Adrenal gland (tissue), 5 donors: ENCODE results near the gene CNFN.

Source experiments
- POLR2A ChIP-seq, 2 donors: fragments of 450-650 bp; IDR thresholded peaks; one replicate each; pipeline ENCODE4 v1.6.1; 2017; ENCODE audit warnings: antibody characterized with exemption in 2 of 2, mild to moderate bottlenecking in 2 of 2, moderate library complexity in 1 of 2
- TF ChIP-seq, protein P1 (sequence below), 6 experiments: fragments of 450-650 bp in 4 of 6; fragments of 200-600 bp in 2 of 6; sonication (generic) in 1 of 6; IDR thresholded peaks; 1 replicate in 5 of 6; 2 replicates in 1 of 6; pipeline versions ENCODE4 v1.5.1 to v1.8.0; 2016 to 2021; ENCODE audit warnings: antibody characterized with exemption in 6 of 6, mild to moderate bottlenecking in 2 of 6, moderate library complexity in 1 of 6
- donor health status: DM: no; HTN: no; CAD: no.

DNA sequence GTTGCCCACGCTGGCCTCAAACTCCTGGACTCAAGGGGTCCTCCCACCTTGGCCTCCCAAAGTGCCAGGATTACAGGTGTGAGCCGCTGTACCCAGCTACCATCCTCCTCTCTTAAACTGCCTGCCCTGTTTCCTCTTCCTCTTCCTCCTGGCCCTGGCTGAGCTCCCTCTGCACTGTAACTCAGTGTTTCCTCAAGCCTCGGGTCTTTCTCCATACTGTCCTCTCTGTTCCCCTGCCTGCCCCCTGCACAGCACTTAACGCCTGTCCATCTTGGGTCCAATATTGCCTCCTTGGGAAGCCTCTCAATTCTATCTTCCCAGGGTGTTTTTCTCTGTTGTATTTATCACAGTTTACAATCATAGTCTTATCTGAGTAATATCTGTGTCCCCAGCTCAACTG lies 31.0 kb upstream of the CNFN start:
- TF ChIP-seq, protein P1, sequence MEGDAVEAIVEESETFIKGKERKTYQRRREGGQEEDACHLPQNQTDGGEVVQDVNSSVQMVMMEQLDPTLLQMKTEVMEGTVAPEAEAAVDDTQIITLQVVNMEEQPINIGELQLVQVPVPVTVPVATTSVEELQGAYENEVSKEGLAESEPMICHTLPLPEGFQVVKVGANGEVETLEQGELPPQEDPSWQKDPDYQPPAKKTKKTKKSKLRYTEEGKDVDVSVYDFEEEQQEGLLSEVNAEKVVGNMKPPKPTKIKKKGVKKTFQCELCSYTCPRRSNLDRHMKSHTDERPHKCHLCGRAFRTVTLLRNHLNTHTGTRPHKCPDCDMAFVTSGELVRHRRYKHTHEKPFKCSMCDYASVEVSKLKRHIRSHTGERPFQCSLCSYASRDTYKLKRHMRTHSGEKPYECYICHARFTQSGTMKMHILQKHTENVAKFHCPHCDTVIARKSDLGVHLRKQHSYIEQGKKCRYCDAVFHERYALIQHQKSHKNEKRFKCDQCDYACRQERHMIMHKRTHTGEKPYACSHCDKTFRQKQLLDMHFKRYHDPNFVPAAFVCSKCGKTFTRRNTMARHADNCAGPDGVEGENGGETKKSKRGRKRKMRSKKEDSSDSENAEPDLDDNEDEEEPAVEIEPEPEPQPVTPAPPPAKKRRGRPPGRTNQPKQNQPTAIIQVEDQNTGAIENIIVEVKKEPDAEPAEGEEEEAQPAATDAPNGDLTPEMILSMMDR (IDR thresholded peaks at IDR 0.05): no peak
- no peak for TF ChIP-seq POLR2A (IDR thresholded peaks at IDR 0.05)
